Keratinocyte (primary cell): Measurements from ENCODE around the gene PRAMEF17.
"Not testable (repeated sequence)": the region's sequence is repeated elsewhere in the genome, so short reads cannot be mapped to it uniquely, and the experiment has no call there.

ENCODE experiments used
- CTCF ChIP-seq, 3 experiments: IDR thresholded peaks in 1 of 3; conservative IDR thresholded peaks in 1 of 3; optimal IDR thresholded peaks in 1 of 3; 2 replicates in 2 of 3; 3 replicates in 1 of 3; pipeline versions ENCODE3 to v1.5.1; 2011; ENCODE audit warnings: low read length in 3 of 3, mild to moderate bottlenecking in 3 of 3, moderate library complexity in 2 of 3, control low read depth in 1 of 3, inconsistent platforms in 1 of 3; ENCODE audit not compliant: insufficient read depth in 2 of 3; ENCODE audit errors: extremely low read depth in 1 of 3
- EZH2 ChIP-seq: IDR thresholded peaks from one replicate; pipeline ENCODE4 v1.6.1; 2012; ENCODE audit warnings: inconsistent platforms, mild to moderate bottlenecking, low read length, moderate library complexity

GRCh38 chr1:13368544-13368943 lies 20.9 kb upstream of the PRAMEF17 start:
- peak in 1 of 3 experiments; percentile 8 for TF ChIP-seq CTCF (optimal IDR thresholded peaks at IDR 0.05 in 1 of 3, IDR thresholded peaks at IDR 0.05 in 1 of 3, conservative IDR thresholded peaks at IDR 0.05 in 1 of 3; ENCODE audit: extremely low read depth in 1 of 3, insufficient read depth in 2 of 3, low read length in 3 of 3)
- not testable (repeated sequence) for TF ChIP-seq EZH2
